Coronary artery (tissue), 2 donors: ENCODE measurements around the gene LCP2.

Experiments
- DNase-seq: peaks from one replicate; pipeline ENCODE4 v3.0.0-alpha.2; 2017; ENCODE audit warnings: low spot score
- H3K27ac ChIP-seq, 2 donors: fragments of 200-600 bp; sonication (generic); one replicate each; pipeline ENCODE4 v1.5.1; 2016 to 2019
- H3K4me3 ChIP-seq: fragments of 200-600 bp; sonication (generic); 2 replicates; pipeline ENCODE4 v1.5.1; 2016; ENCODE audit warnings: mild to moderate bottlenecking, moderate library complexity
- CTCF ChIP-seq: fragments of 200-600 bp; sonication (generic); IDR thresholded peaks from one replicate; pipeline ENCODE4 v1.5.1; 2019; ENCODE audit warnings: antibody characterized with exemption

Gene LCP2

GRCh38 chr5:170268153-170268689, 29.4 kb downstream of the LCP2 start:
- no peak for DNase-seq
- H3K4me3 ChIP-seq, result peak overlapping the region; percentile 58
- no peak for TF ChIP-seq CTCF
- peak overlapping the region in 1 of 2 donors; percentile 83 for H3K27ac ChIP-seq

GRCh38 chr5:170267431-170268152, 30.0 kb downstream of the LCP2 start:
- no peak for DNase-seq
- peak overlapping the region; percentile 58 for H3K4me3 ChIP-seq
- H3K27ac ChIP-seq, result peak overlapping the region in 1 of 2 donors; percentile 45
- TF ChIP-seq CTCF, result peak; percentile 63

GRCh38 chr5:170266570-170267381, 30.8 kb downstream of the LCP2 start:
- peak overlapping the region in 1 of 2 donors; percentile 45 for H3K27ac ChIP-seq
- TF ChIP-seq CTCF, result no peak
- DNase-seq, result no peak
- no peak overlapping the region for H3K4me3 ChIP-seq

- DNase-seq, result no peak
- TF ChIP-seq CTCF, result no peak
- H3K4me3 ChIP-seq, result no peak overlapping the region
- peak overlapping the region in 1 of 2 donors; percentile 48 for H3K27ac ChIP-seq
Measured at GRCh38 chr5:170265522-170265921, 32.1 kb downstream of the LCP2 start.

- Histone ChIP-seq H3K4me3 (no peak overlapping the region), H3K27ac (no peak overlapping the region)
- no peak for DNase-seq
- TF ChIP-seq CTCF, result no peak
Measured at GRCh38 chr5:170263906-170264305, 33.7 kb downstream of the LCP2 start.

GRCh38 chr5:170262061-170263045, 35.2 kb downstream of the LCP2 start:
- H3K4me3 ChIP-seq, result no peak overlapping the region
- TF ChIP-seq CTCF, result no peak
- no peak overlapping the region for H3K27ac ChIP-seq
- DNase-seq, result no peak
